ENCODE measurements around the gene SLC26A1. TPM values are rescaled to one million over a fixed set of nuclear protein-coding genes. Genes with fewer than 3 reads are reported as not detected.
"Not testable (repeated sequence)": the region's sequence is repeated elsewhere in the genome, so short reads cannot be mapped to it uniquely, and the experiment has no call there.

SLC26A1 gene
- total RNA-seq, 1 experiment from 2014 or later: not detected

- H3K27me3 ChIP-seq: no peaks in the 10 kb centered on the region
- H3K4me3 ChIP-seq: no peak overlapping the region
- no peak for DNase-seq
- no peaks in the 10 kb centered on the region for H3K36me3 ChIP-seq
- no peaks in the 10 kb centered on the region for H3K9me3 ChIP-seq
These were observed 44.9 kb downstream of the SLC26A1 start for GRCh38 chr4:948101-948935.

DNA sequence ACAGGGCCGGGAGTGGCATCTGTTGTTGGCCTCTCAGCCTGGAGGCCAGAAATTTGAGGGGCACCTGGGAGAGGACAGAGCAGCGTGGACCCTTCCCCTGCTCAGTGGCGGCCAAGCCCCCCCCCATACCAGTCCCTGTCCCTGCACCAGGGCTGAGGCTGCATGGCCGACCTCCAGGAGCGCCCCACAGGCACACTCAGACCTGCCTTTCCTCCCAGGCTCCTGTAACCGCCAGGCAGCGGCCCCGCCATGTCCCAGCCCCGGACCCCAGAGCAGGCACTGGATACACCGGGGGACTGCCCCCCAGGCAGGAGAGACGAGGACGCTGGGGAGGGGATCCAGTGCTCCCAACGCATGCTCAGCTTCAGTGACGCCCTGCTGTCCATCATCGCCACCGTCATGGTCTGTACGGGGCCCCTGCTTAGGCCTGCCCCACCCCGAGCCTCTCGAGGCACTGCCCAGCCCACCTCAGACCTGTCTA lies 45.7 kb downstream of the SLC26A1 start:
- Histone ChIP-seq H3K27me3 (no peaks in the 10 kb centered on the region), H3K9me3 (no peaks in the 10 kb centered on the region), H3K4me3 (no peak overlapping the region), H3K36me3 (no peaks in the 10 kb centered on the region)
- DNase-seq: no peak

- no peak for DNase-seq
- Histone ChIP-seq H3K9me3 (no peaks in the 10 kb centered on the region), H3K36me3 (no peaks in the 10 kb centered on the region), H3K27me3 (no peaks in the 10 kb centered on the region), H3K4me3 (no peak overlapping the region)
These were observed 46.4 kb downstream of the SLC26A1 start for GRCh38 chr4:946517-947471.

GRCh38 chr4:946103-946450 lies 47.1 kb downstream of the SLC26A1 start:
- no peak for DNase-seq
- Histone ChIP-seq H3K36me3 (no peaks in the 10 kb centered on the region), H3K27me3 (no peaks in the 10 kb centered on the region)

DNA sequence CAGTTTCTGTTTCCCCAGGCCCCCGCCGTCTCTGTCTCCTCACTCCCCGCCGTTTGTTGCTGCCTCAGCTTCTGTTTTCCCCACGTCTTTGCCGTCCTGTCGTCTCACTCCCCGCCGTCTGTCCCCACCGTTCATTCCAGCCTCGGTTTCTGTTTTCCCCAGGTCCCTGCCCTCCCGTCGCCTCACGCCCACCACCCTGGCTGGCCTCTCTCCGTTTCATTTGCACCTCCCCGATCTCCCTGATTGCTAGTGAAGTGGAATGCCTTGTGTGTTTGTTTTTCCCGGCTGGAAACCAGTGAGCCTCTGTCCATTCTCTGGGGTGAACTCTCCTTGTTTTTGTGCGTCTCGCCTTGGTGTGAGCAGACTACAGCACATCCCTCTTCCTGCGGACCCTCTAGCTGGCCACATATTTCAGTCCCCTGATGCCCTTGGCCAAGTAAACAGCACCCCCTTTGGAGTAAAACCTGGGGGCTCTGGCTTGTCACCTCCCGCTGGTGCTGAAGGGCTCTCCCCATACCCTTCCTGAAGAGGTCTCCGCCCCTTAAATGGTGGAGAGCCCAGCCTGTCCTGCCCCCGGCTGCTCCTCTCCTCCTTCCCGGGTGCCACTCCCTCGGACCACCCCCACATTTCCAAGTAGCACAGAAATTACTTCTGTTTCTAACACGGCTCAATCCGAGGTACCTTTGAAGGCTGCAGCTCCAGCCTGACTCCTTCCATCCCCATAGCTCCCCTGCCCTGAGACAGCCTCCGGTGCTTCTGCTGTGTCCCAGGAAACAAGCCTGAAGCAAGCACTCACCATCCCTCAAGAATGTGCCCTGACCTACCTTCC lies 47.7 kb downstream of the SLC26A1 start:
- no peaks in the 10 kb centered on the region for H3K9me3 ChIP-seq
- no peak overlapping the region for H3K4me3 ChIP-seq
- no peaks in the 10 kb centered on the region for H3K36me3 ChIP-seq
- H3K27me3 ChIP-seq: no peaks in the 10 kb centered on the region
- no peak for DNase-seq

More at GRCh38 chr4:946103-946450, 47.1 kb downstream of the SLC26A1 start:
- Histone ChIP-seq H3K9me3 (no peaks in the 10 kb centered on the region), H3K4me3 (no peak overlapping the region)

DNA sequence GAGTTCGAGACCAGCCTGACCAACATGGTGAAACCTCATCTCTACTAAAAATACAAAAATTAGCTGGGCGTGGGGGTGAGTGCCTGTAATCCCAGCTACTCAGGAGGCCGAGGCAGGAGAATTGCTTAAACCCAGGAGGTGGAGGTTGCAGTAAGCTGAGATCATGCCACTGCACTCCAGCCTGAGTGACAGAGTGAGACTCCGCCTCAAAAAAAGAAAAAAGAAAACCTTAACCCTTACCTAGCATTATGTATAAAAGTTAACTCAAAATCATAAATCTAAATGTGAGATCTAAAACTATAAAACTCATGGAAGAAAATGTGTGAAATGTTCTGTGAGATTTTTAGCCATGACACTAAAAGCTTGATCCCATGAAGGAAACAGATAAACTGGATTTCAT lies 53.7 kb downstream of the SLC26A1 start:
- H3K27me3 ChIP-seq, DNase-seq, H3K4me3 ChIP-seq, H3K36me3 ChIP-seq, H3K9me3 ChIP-seq: not testable (repeated sequence)

Other genes with a start within 250 kb of the SLC26A1 start
- not detected in 2 replicates for gene CPLX1, start 167.3 kb downstream of the SLC26A1 start, total RNA-seq (2014; rRNA removed; shearing (Covaris generic); ENCODE audit: low replicate concordance)
- 57.1 and 67.9 TPM in 2 replicates for gene GAK, start 61.1 kb downstream of the SLC26A1 start, total RNA-seq (2014; rRNA removed; shearing (Covaris generic); ENCODE audit: low replicate concordance)
- 14.1 and 15.0 TPM in 2 replicates for gene TMEM175, start 60.9 kb downstream of the SLC26A1 start, total RNA-seq (2014; rRNA removed; shearing (Covaris generic); ENCODE audit: low replicate concordance)
- gene DGKQ, start 19.8 kb downstream of the SLC26A1 start, total RNA-seq (2014; rRNA removed; shearing (Covaris generic); ENCODE audit: low replicate concordance): 6.7 and 7.4 TPM in 2 replicates
- 3.4 and 13.5 TPM in 2 replicates for gene IDUA, start 6.4 kb downstream of the SLC26A1 start, total RNA-seq (2014; rRNA removed; shearing (Covaris generic); ENCODE audit: low replicate concordance)
- 41.7 and 59.5 TPM in 2 replicates for gene FGFRL1, start 18.2 kb upstream of the SLC26A1 start, total RNA-seq (2014; rRNA removed; shearing (Covaris generic); ENCODE audit: low replicate concordance)
- not detected in 2 replicates for gene RNF212, start 120.2 kb upstream of the SLC26A1 start, total RNA-seq (2014; rRNA removed; shearing (Covaris generic); ENCODE audit: low replicate concordance)
- 26.0 and 43.1 TPM in 2 replicates for gene SPON2, start 179.2 kb upstream of the SLC26A1 start, total RNA-seq (2014; rRNA removed; shearing (Covaris generic); ENCODE audit: low replicate concordance)